GM12878 (cell line): Measurements from ENCODE around the gene CSMD2. TPM values are rescaled to one million over a fixed set of nuclear protein-coding genes. Genes with fewer than 3 reads are reported as not detected.

Experiments used
- ATAC-seq: fragments of 200-7000 bp; cut with Tn5 transposase; 3 replicates; pipeline ENCODE4 v1.9.1; 2020; ENCODE audit warnings: mild to moderate bottlenecking, moderate library complexity
- BruUV-seq: library from RNA; stranded (reverse); fragments of 400-500 nt; replicated peaks from 2 replicates; lab custom pipeline; 2021; lab: Mats Ljungman, UMichigan
- CTCF ChIA-PET: fragments of 300-600 bp; sonication (Branson Sonifier 250); formaldehyde crosslinking; extraction: SDS; loops from one replicate; lab custom pipeline; 2021; ENCODE audit warnings: inconsistent platforms; lab: Yijun Ruan, JAX
- POLR2A ChIA-PET: fragments of 350-600 bp; formaldehyde crosslinking; extraction: SDS; loops from one replicate; lab custom pipeline; 2021; ENCODE audit warnings: inconsistent platforms; lab: Charles Lee
- RAD21 ChIA-PET: fragments of 300-600 bp; sonication (Branson Sonifier 250); formaldehyde crosslinking; loops from one replicate; lab custom pipeline; 2023; ENCODE audit warnings: antibody characterized with exemption; ENCODE audit not compliant: unreplicated experiment; lab: Charles Lee
- SMC1A ChIA-PET: fragments of 300-600 bp; sonication (Branson Sonifier 250); formaldehyde crosslinking; loops from one replicate; lab custom pipeline; 2023; ENCODE audit not compliant: unreplicated experiment, uncharacterized antibody; lab: Charles Lee
- DNase-seq: peaks from one replicate; pipeline ENCODE4 v3.0.0-alpha.2; 2011; ENCODE audit warnings: low read depth, low spot score
- FAIRE-seq: peaks from 3 replicates; lab custom pipeline; 2011; peaks lifted over from hg19 to GRCh38; lab: Jason Lieb, UNC
- H2AFZ ChIP-seq: 2 replicates; pipeline ENCODE4 v1.6.0; 2011; ENCODE audit warnings: low read depth, low read length, control low read depth; ENCODE audit not compliant: control insufficient read depth
- H3K27ac ChIP-seq: 2 replicates; pipeline ENCODE4 v1.5.1; 2011; ENCODE audit warnings: control low read depth; ENCODE audit not compliant: control insufficient read depth, insufficient read depth
- H3K27me3 ChIP-seq, 2 experiments: replicated peaks in 1 of 2; 2 replicates each; pipeline versions ENCODE4 v1.6.0 to v1.6.1; 2011; ENCODE audit warnings: low read length in 1 of 2; ENCODE audit not compliant: control insufficient read depth in 2 of 2, insufficient read depth in 2 of 2
- H3K36me3 ChIP-seq, 2 experiments: 2 replicates each; pipeline ENCODE4 v1.5.1; 2011; ENCODE audit warnings: low read length in 1 of 2; ENCODE audit not compliant: control insufficient read depth in 2 of 2, insufficient read depth in 2 of 2
- H3K4me1 ChIP-seq: 2 replicates; pipeline ENCODE4 v1.6.1; 2011; ENCODE audit warnings: mild to moderate bottlenecking, low read length, moderate library complexity, mixed read lengths; ENCODE audit not compliant: control insufficient read depth, insufficient read depth
- H3K4me2 ChIP-seq: 2 replicates; pipeline ENCODE4 v1.6.0; 2011; ENCODE audit warnings: control low read depth; ENCODE audit not compliant: control insufficient read depth, insufficient read depth
- H3K4me3 ChIP-seq: fragments of 200-600 bp; sonication (generic); 2 replicates; pipeline ENCODE4 v1.5.1; 2016
- H3K79me2 ChIP-seq: 2 replicates; pipeline ENCODE4 v1.6.0; 2011; ENCODE audit warnings: low read length; ENCODE audit not compliant: control insufficient read depth, insufficient read depth
- H3K9ac ChIP-seq: 2 replicates; pipeline ENCODE4 v1.8.0; 2011; ENCODE audit warnings: low read length, control low read depth, mixed read lengths; ENCODE audit not compliant: control insufficient read depth, insufficient read depth
- H3K9me3 ChIP-seq: replicated peaks from 3 replicates; pipeline ENCODE4 v1.5.1; 2011; ENCODE audit warnings: mild to moderate bottlenecking, low read length; ENCODE audit not compliant: control insufficient read depth, insufficient read depth
- H4K20me1 ChIP-seq: 2 replicates; pipeline ENCODE4 v1.6.0; 2011; ENCODE audit not compliant: control insufficient read depth, insufficient read depth
- CREB1 ChIP-seq: IDR thresholded peaks from 2 replicates; pipeline ENCODE4 v1.6.1; 2012; ENCODE audit warnings: low read depth, mild to moderate bottlenecking, inconsistent platforms
- CREM ChIP-seq: IDR thresholded peaks from 2 replicates; pipeline ENCODE4 v1.6.1; 2014; ENCODE audit warnings: antibody characterized with exemption, low read depth
- EED ChIP-seq: sonication (generic); IDR thresholded peaks from 2 replicates; pipeline ENCODE4 v1.6.1; 2016; ENCODE audit warnings: antibody characterized with exemption, low read depth
- ELK1 ChIP-seq: IDR thresholded peaks from 2 replicates; pipeline ENCODE4 v1.6.1; 2012; ENCODE audit warnings: low read depth, low read length, improper control_type of control experiment
- FOXK2 ChIP-seq: fragments of 450-650 bp; IDR thresholded peaks from 2 replicates; pipeline ENCODE4 v1.6.1; 2017; ENCODE audit warnings: mild to moderate bottlenecking, moderate library complexity
- IKZF1 ChIP-seq: fragments of 450-650 bp; conservative IDR thresholded peaks from 2 replicates; pipeline ENCODE4 v1.6.1; 2017; ENCODE audit warnings: antibody characterized with exemption, mild to moderate bottlenecking
- JUND ChIP-seq: IDR thresholded peaks from 2 replicates; pipeline ENCODE4 v1.6.1; 2012; ENCODE audit warnings: low read depth, mild to moderate bottlenecking, low read length, improper control_type of control experiment, moderate library complexity
- KAT2A ChIP-seq: conservative IDR thresholded peaks from 2 replicates; pipeline ENCODE4 v1.6.1; 2011; ENCODE audit warnings: low read depth, low read length; ENCODE audit not compliant: control insufficient read depth
- KLF5 ChIP-seq: fragments of 450-650 bp; IDR thresholded peaks from 2 replicates; pipeline ENCODE4 v1.6.1; 2014; ENCODE audit warnings: mild to moderate bottlenecking; ENCODE audit not compliant: partially characterized antibody
- MTA3 ChIP-seq: IDR thresholded peaks from 2 replicates; pipeline ENCODE4 v1.6.1; 2012; ENCODE audit warnings: low read length, inconsistent platforms, borderline replicate concordance
- MYB ChIP-seq: fragments of 150-350 bp; IDR thresholded peaks from 2 replicates; pipeline ENCODE4 v1.6.1; 2014; ENCODE audit warnings: mild to moderate bottlenecking, low read depth, low read length, borderline replicate concordance
- MYC ChIP-seq: IDR thresholded peaks from 2 replicates; pipeline ENCODE4 v1.6.1; 2011; ENCODE audit warnings: mild to moderate bottlenecking, low read length, moderate library complexity, inconsistent platforms; ENCODE audit not compliant: insufficient read depth, insufficient replicate concordance, insufficient read length, severe bottlenecking
- NFIC ChIP-seq: IDR thresholded peaks from 2 replicates; pipeline ENCODE4 v1.6.1; 2012; ENCODE audit warnings: low read depth, mild to moderate bottlenecking, inconsistent platforms, low read length, moderate library complexity
- PAX8 ChIP-seq: fragments of 450-650 bp; IDR thresholded peaks from 2 replicates; pipeline ENCODE4 v1.6.1; 2017; ENCODE audit warnings: mild to moderate bottlenecking, moderate library complexity
- POLR2AphosphoS5 ChIP-seq: IDR thresholded peaks from 2 replicates; pipeline ENCODE4 v1.6.1; 2011; ENCODE audit warnings: mild to moderate bottlenecking, low read length, inconsistent platforms
- STAT1 ChIP-seq: fragments of 450-650 bp; conservative IDR thresholded peaks from 2 replicates; pipeline ENCODE4 v1.6.1; 2014; ENCODE audit warnings: antibody characterized with exemption, mild to moderate bottlenecking
- TCF3 ChIP-seq: IDR thresholded peaks from 2 replicates; pipeline ENCODE4 v1.6.1; 2012; ENCODE audit warnings: low read depth, mild to moderate bottlenecking, low read length, borderline replicate concordance; ENCODE audit not compliant: insufficient read depth
- WGBS: methylation state at CpG from one replicate; pipeline ENCODE4 v1.1.6; 2016; ENCODE audit warnings: low lambda C conversion rate; ENCODE audit not compliant: insufficient replicate concordance, insufficient coverage; ENCODE audit errors: missing lambda C conversion rate; 5-methylcytosine and 5-hydroxymethylcytosine counted together
- in situ Hi-C: fragments of 300-500 bp; cut with MboI; formaldehyde crosslinking; loops from 9 replicates; pipeline ENCODE4 v1.14.3; 2018; ENCODE audit warnings: mixed read lengths
- intact Hi-C: fragments of 100-400 bp; cut with micrococcal nuclease; formaldehyde crosslinking; loops from one replicate; pipeline ENCODE4 v1.14.2; 2022; ENCODE audit not compliant: unreplicated experiment
- polyA plus RNA-seq, 11 experiments: library from polyadenylated mRNA; depleted of rRNA in 4 of 11; unstranded in 6 of 11; stranded (reverse) in 5 of 11; fragments of >200 nt; fragmentation: Nextera tagmentation in 4 of 11; fragmentation: Illumina TruSeq in 1 of 11; extraction: Ambion mirVana in 4 of 11; extraction: Trizol in 1 of 11; gene quantifications; 1 replicate in 1 of 11; 2 replicates in 10 of 11; pipeline versions ENCODE4 v1.2.1 to v1.2.3, GENCODE V29; 2011 to 2016; ENCODE audit warnings: inconsistent platforms in 2 of 11, missing spikeins in 2 of 11, low read depth in 1 of 11
- total RNA-seq, 4 experiments: library from RNA; depleted of rRNA in 3 of 4; stranded (reverse); fragments of >200 nt in 3 of 4; fragmentation: Illumina TruSeq in 1 of 4; extraction: Trizol in 1 of 4; gene quantifications; 2 replicates each; pipeline versions ENCODE4 v1.2.1 to v1.2.3, GENCODE V29; 2013 to 2021
- TF ChIP-seq, protein P1 (sequence below): fragments of 450-650 bp; IDR thresholded peaks from 2 replicates; pipeline ENCODE4 v1.6.1; 2017; ENCODE audit warnings: borderline replicate concordance

CSMD2 gene
- total and polyA plus RNA-seq, 10 of the 15 experiments (the other 5 are each of a cell fraction or from before 2014, with no cell fraction given), result under 0.01 TPM; not detected in 9

- ChIA-PET POLR2A (no interaction called here), CTCF (no interaction called here)
These were observed 461.6 kb downstream of the CSMD2 start for GRCh38 chr1:33703464-33703863.

GRCh38 chr1:33698361-33699035 is 466.5 kb downstream of the CSMD2 start:
- CTCF ChIA-PET, result interaction anchor here (0.6 kb wide), 1 partner anchor 1178 kb away, joined by 3 read pairs; no protein-coding TSS in a partner anchor
- TF ChIP-seq FOXK2 (no peak), MTA3 (no peak), CREM (no peak), MYB (no peak), POLR2AphosphoS5 (no peak), ELK1 (no peak), IKZF1 (no peak), KAT2A (no peak), CREB1 (no peak), EED (no peak), TCF3 (no peak), PAX8 (no peak), MYC (no peak)

More at GRCh38 chr1:33703464-33703863, 461.6 kb downstream of the CSMD2 start:
- Histone ChIP-seq H3K27ac (no peak overlapping the region), H3K4me1 (no peaks in the 10 kb centered on the region), H3K36me3 (no peaks in the 10 kb centered on the region), H3K4me3 (no peak overlapping the region), H3K4me2 (no peak overlapping the region), H2AFZ (no peak overlapping the region), H3K27me3 (peaks cover 0 to 2% of the 10 kb centered on the region in 2 experiments; a peak in 2 of 4 replicates), H3K9me3 (no peaks in the 10 kb centered on the region), H3K9ac (no peak overlapping the region), H3K79me2 (no peaks in the 10 kb centered on the region), H4K20me1 (no peaks in the 10 kb centered on the region)
- BruUV-seq, result no TSS peak
- no peak for TF ChIP-seq NFIC
- no peak for TF ChIP-seq JUND
- no peak for TF ChIP-seq STAT1
- TF ChIP-seq, protein P1, sequence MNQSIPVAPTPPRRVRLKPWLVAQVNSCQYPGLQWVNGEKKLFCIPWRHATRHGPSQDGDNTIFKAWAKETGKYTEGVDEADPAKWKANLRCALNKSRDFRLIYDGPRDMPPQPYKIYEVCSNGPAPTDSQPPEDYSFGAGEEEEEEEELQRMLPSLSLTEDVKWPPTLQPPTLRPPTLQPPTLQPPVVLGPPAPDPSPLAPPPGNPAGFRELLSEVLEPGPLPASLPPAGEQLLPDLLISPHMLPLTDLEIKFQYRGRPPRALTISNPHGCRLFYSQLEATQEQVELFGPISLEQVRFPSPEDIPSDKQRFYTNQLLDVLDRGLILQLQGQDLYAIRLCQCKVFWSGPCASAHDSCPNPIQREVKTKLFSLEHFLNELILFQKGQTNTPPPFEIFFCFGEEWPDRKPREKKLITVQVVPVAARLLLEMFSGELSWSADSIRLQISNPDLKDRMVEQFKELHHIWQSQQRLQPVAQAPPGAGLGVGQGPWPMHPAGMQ, result no peak
- TF ChIP-seq KLF5, result no peak
- in situ Hi-C loops (no loop called here), intact Hi-C loops (no loop called here)
- SMC1A ChIA-PET, result no interaction called here
- 12% methylated on average over 3 of the region's 3 CpGs for WGBS
- RAD21 ChIA-PET, result no interaction called here
- FAIRE-seq (no peak), ATAC-seq (no peak), DNase-seq (no peak)

More at GRCh38 chr1:33698361-33699035, 466.5 kb downstream of the CSMD2 start:
- DNase-seq (no peak), FAIRE-seq (no peak), ATAC-seq (no peak)
- no peak overlapping the region for H2AFZ ChIP-seq
- WGBS, result 24% methylated on average over 14 of the region's 14 CpGs
- no peak overlapping the region for H3K4me3 ChIP-seq
- no peaks in the 10 kb centered on the region for H3K79me2 ChIP-seq
- SMC1A ChIA-PET, result interaction anchor here (1.5 kb wide), 1 partner anchor 14 kb away, joined by 4 read pairs; no protein-coding TSS in a partner anchor
- H3K27ac ChIP-seq, result no peak overlapping the region
- no TSS peak for BruUV-seq
- POLR2A ChIA-PET, result no interaction called here
- intact Hi-C loops, result no loop called here
- no peak overlapping the region for H3K9ac ChIP-seq
- peaks cover 0 to 3% of the 10 kb centered on the region in 2 experiments; a peak in 2 of 4 replicates for H3K27me3 ChIP-seq
- RAD21 ChIA-PET, result no interaction called here
- H3K9me3 ChIP-seq, result no peaks in the 10 kb centered on the region
- H4K20me1 ChIP-seq, result no peaks in the 10 kb centered on the region
- no peak overlapping the region for H3K4me2 ChIP-seq
- in situ Hi-C loops, result no loop called here
- H3K4me1 ChIP-seq, result no peaks in the 10 kb centered on the region
- no peaks in the 10 kb centered on the region for H3K36me3 ChIP-seq
